Brain microvascular endothelial cell (primary cell): ENCODE results near the gene PDHX.

Experiments used
- DNase-seq: peaks from one replicate; pipeline ENCODE4 v3.0.0-alpha.2; 2020
- H3K27ac ChIP-seq: fragments of 250-450 bp; sonication (Bioruptor Pico); 2 replicates; pipeline ENCODE4 v1.5.1; 2020; ENCODE audit warnings: mild to moderate bottlenecking, moderate library complexity
- H3K27me3 ChIP-seq: fragments of 250-450 bp; sonication (Bioruptor Pico); replicated peaks from 2 replicates; pipeline ENCODE4 v1.5.1; 2020; ENCODE audit warnings: mild to moderate bottlenecking
- H3K36me3 ChIP-seq: fragments of 250-450 bp; sonication (Bioruptor Pico); replicated peaks from 2 replicates; pipeline ENCODE4 v1.5.1; 2020; ENCODE audit warnings: mild to moderate bottlenecking
- H3K4me3 ChIP-seq: 2 replicates; pipeline ENCODE4 v1.5.1; 2011; ENCODE audit warnings: low read depth, mild to moderate bottlenecking, control low read depth, low read length, moderate library complexity
- CTCF ChIP-seq: IDR thresholded peaks from 2 replicates; pipeline ENCODE4 v1.5.1; 2011; ENCODE audit warnings: low read depth, mild to moderate bottlenecking, moderate library complexity, low read length, control low read depth, inconsistent platforms; ENCODE audit errors: missing control alignments
- in situ Hi-C: cut with HindIII; loops from 2 replicates; pipeline ENCODE4 v1.10.0; 2017; ENCODE audit warnings: low sequenced_read_pairs, low pct_ligation_motif_present

The PDHX gene

GRCh38 chr11:34988294-34989255 is 72.2 kb downstream of the PDHX start:
- peak overlapping the region; percentile 61 for H3K27ac ChIP-seq

GRCh38 chr11:34990916-34991315 is 74.5 kb downstream of the PDHX start:
- Histone ChIP-seq H3K27me3 (no peaks in the 10 kb centered on the region), H3K4me3 (no peak overlapping the region), H3K36me3 (peaks cover 4% of the 10 kb centered on the region), H3K27ac (no peak overlapping the region)
- DNase-seq = no peak
- no peak for TF ChIP-seq CTCF
- in situ Hi-C loops = no loop called here

More at GRCh38 chr11:34988294-34989255, 72.2 kb downstream of the PDHX start:
- peaks cover 7% of the 10 kb centered on the region for H3K36me3 ChIP-seq
- in situ Hi-C loops = no loop called here
- H3K4me3 ChIP-seq = no peak overlapping the region
- peak; percentile 73 for DNase-seq
- TF ChIP-seq CTCF = no peak
- H3K27me3 ChIP-seq = no peaks in the 10 kb centered on the region

GRCh38 chr11:34994854-34995253 is 78.4 kb downstream of the PDHX start:
- no peak for TF ChIP-seq CTCF
- Histone ChIP-seq H3K27ac (no peak overlapping the region), H3K4me3 (no peak overlapping the region), H3K27me3 (no peaks in the 10 kb centered on the region), H3K36me3 (no peaks in the 10 kb centered on the region)
- in situ Hi-C loops = no loop called here
- no peak for DNase-seq

- no peaks in the 10 kb centered on the region for H3K27me3 ChIP-seq
- in situ Hi-C loops = no loop called here
- DNase-seq = no peak
These were observed 80.5 kb downstream of the PDHX start for GRCh38 chr11:34996958-34997357.

GRCh38 chr11:34997952-34998528 is 81.6 kb downstream of the PDHX start:
- Histone ChIP-seq H3K27me3 (no peaks in the 10 kb centered on the region), H3K36me3 (no peaks in the 10 kb centered on the region), H3K4me3 (no peak overlapping the region), H3K27ac (no peak overlapping the region)
- no peak for DNase-seq
- TF ChIP-seq CTCF = peak; percentile 25
- in situ Hi-C loops = no loop called here

More at GRCh38 chr11:34996958-34997357, 80.5 kb downstream of the PDHX start:
- H3K27ac ChIP-seq = no peak overlapping the region
- no peaks in the 10 kb centered on the region for H3K36me3 ChIP-seq
- H3K4me3 ChIP-seq = no peak overlapping the region
- no peak for TF ChIP-seq CTCF
